ENCODE results near the gene OR9A2.
"Not testable (repeated sequence)": the region's sequence is repeated elsewhere in the genome, so short reads cannot be mapped to it uniquely, and the experiment has no call there.

The OR9A2 gene

DNA sequence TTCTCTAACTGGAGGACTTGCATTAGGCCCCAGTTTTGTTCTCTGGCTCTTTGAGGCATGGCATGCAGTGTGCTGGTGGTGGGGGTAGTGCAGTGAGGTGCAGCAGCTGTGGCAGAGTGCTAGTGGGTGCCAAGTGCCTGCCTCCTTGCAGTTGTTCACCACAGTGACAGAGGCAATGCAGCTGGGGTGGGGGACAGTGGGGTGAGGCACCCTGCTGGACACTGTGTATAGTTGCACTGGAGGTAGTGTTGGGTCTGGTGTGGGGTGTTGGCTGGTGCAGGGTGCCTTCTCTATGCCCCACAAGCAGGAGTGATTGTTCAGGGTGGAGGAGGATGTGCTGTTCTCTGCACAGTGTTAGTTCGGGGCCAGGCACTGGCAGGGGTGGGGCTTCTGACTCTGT, 43.1 kb downstream of the OR9A2 start:
- in situ Hi-C loops (cut with MboI; ENCODE audit: low sequenced_read_pairs), result no loop called here

DNA sequence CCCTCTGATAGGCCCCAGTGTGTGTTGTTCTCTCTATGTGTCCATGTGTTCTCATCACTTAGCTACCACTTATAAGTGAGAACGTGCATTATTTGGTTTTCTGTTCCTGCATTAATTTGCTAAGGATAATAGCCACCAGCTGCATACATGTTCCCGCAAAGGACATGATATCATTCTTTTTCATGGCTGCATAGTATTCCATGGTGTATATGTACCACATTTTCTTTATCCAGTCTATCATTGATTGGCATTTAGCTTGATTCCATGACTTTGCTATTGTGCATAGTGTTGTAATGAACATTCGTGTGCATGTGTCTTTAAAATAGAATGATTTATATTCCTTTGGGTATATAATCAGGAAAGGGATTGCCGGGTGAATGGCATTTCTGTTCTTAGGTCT, 48.5 kb downstream of the OR9A2 start:
- in situ Hi-C loops (cut with MboI; ENCODE audit: low sequenced_read_pairs), result not testable (repeated sequence)
